PFSK-1 (cell line): Measurements from ENCODE around the gene KCTD3.

Experiments
- REST ChIP-seq, 2 experiments: IDR thresholded peaks; 2 replicates each; pipeline versions ENCODE4 v1.6.1 to v1.8.0; 2011 to 2012; ENCODE audit warnings: low read depth in 2 of 2, low read length in 2 of 2, control low read depth in 1 of 2, inconsistent platforms in 1 of 2, mild to moderate bottlenecking in 1 of 2, moderate library complexity in 1 of 2; ENCODE audit not compliant: insufficient read depth in 1 of 2
- TAF1 ChIP-seq: IDR thresholded peaks from 2 replicates; pipeline ENCODE4 v1.6.1; 2012; ENCODE audit warnings: low read length, control low read depth, borderline replicate concordance; ENCODE audit not compliant: insufficient read depth

- no peak for TF ChIP-seq TAF1
- TF ChIP-seq REST (IDR thresholded peaks at IDR 0.05; ENCODE audit: insufficient read depth in 1 of 2, low read depth in 2 of 2, low read length in 2 of 2): no peak
Observed at GRCh38 chr1:215555531-215555930, 11.6 kb upstream of the KCTD3 start.
